D721Med (cell line): Measurements from ENCODE around the gene G6PC1.
"Not testable (repeated sequence)": the region's sequence is repeated elsewhere in the genome, so short reads cannot be mapped to it uniquely, and the experiment has no call there.

Experiments used
- DNase-seq: peaks from one replicate; pipeline ENCODE4 v3.0.0; 2011; ENCODE audit warnings: low spot score; ENCODE audit not compliant: insufficient read length
- FAIRE-seq: peaks from 2 replicates; lab custom pipeline; 2011; peaks lifted over from hg19 to GRCh38; lab: Jason Lieb, UNC
- TF ChIP-seq, protein P1 (sequence below): IDR thresholded peaks from 2 replicates; pipeline ENCODE4 v1.5.1; 2012; ENCODE audit warnings: mild to moderate bottlenecking, control low read depth; ENCODE audit not compliant: insufficient read depth; ENCODE audit errors: missing control alignments

The G6PC1 gene

DNA sequence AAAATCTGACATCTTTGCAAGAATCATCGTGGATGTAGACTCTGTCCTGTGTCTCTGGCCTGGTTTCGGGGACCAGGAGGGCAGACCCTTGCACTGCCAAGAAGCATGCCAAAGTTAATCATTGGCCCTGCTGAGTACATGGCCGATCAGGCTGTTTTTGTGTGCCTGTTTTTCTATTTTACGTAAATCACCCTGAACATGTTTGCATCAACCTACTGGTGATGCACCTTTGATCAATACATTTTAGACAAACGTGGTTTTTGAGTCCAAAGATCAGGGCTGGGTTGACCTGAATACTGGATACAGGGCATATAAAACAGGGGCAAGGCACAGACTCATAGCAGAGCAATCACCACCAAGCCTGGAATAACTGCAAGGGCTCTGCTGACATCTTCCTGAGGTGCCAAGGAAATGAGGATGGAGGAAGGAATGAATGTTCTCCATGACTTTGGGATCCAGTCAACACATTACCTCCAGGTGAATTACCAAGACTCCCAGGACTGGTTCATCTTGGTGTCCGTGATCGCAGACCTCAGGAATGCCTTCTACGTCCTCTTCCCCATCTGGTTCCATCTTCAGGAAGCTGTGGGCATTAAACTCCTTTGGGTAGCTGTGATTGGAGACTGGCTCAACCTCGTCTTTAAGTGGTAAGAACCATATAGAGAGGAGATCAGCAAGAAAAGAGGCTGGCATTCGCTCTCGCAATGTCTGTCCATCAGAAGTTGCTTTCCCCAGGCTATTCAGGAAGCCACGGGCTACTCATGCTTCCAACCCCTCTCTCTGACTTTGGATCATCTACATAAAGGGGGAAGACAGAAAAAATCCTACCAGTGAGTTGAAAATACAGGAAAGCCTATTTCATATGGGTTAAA, at the start of gene G6PC1:
Gene G6PC1, plus strand, starts transcription at position 340 of the 872 bp plus-strand sequence. Its CDS starts 78 bp downstream, at position 418.
- TF ChIP-seq, protein P1, sequence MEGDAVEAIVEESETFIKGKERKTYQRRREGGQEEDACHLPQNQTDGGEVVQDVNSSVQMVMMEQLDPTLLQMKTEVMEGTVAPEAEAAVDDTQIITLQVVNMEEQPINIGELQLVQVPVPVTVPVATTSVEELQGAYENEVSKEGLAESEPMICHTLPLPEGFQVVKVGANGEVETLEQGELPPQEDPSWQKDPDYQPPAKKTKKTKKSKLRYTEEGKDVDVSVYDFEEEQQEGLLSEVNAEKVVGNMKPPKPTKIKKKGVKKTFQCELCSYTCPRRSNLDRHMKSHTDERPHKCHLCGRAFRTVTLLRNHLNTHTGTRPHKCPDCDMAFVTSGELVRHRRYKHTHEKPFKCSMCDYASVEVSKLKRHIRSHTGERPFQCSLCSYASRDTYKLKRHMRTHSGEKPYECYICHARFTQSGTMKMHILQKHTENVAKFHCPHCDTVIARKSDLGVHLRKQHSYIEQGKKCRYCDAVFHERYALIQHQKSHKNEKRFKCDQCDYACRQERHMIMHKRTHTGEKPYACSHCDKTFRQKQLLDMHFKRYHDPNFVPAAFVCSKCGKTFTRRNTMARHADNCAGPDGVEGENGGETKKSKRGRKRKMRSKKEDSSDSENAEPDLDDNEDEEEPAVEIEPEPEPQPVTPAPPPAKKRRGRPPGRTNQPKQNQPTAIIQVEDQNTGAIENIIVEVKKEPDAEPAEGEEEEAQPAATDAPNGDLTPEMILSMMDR: no peak
- FAIRE-seq (no peak), DNase-seq (no peak)

DNA sequence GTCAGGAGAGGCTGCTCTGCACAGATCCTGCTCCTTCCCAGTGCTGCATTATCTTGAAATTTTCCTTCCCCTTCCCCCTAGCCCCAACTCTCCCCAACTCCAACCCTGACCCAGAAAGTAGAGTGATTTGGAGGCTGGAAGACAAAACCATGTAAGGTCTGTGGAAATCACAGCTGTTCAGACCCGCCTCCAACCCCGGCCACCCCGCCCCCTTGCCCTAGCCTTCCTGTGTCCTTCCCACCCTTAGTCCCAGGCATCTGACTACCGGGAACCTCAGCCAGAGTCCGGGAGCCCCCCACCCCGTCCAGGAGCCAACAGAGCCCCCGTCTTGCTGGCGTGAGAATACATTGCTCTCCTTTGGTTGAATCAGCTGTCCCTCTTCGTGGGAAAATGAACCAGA, 49.6 kb upstream of the G6PC1 start, which contains the start of gene AOC3:
Gene AOC3, plus strand, starts transcription at position 246 of the 400 bp plus-strand sequence. Its CDS starts 145 bp downstream, at position 391.
- no peak for FAIRE-seq
- TF ChIP-seq, protein P1: no peak
- DNase-seq: no peak

DNA sequence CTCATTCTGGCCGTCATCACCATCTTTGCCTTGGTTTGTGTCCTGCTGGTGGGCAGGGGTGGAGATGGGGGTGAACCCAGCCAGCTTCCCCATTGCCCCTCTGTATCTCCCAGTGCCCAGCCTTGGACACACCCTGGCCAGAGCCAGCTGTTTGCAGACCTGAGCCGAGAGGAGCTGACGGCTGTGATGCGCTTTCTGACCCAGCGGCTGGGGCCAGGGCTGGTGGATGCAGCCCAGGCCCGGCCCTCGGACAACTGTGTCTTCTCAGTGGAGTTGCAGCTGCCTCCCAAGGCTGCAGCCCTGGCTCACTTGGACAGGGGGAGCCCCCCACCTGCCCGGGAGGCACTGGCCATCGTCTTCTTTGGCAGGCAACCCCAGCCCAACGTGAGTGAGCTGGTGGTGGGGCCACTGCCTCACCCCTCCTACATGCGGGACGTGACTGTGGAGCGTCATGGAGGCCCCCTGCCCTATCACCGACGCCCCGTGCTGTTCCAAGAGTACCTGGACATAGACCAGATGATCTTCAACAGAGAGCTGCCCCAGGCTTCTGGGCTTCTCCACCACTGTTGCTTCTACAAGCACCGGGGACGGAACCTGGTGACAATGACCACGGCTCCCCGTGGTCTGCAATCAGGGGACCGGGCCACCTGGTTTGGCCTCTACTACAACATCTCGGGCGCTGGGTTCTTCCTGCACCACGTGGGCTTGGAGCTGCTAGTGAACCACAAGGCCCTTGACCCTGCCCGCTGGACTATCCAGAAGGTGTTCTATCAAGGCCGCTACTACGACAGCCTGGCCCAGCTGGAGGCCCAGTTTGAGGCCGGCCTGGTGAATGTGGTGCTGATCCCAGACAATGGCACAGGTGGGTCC, 49.0 kb upstream of the G6PC1 start:
- not testable (repeated sequence) for FAIRE-seq, DNase-seq

DNA sequence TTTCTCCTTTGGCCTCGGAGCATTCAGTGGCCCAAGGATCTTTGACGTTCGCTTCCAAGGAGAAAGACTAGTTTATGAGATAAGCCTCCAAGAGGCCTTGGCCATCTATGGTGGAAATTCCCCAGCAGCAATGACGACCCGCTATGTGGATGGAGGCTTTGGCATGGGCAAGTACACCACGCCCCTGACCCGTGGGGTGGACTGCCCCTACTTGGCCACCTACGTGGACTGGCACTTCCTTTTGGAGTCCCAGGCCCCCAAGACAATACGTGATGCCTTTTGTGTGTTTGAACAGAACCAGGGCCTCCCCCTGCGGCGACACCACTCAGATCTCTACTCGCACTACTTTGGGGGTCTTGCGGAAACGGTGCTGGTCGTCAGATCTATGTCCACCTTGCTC, 48.2 kb upstream of the G6PC1 start:
- no peak for DNase-seq
- FAIRE-seq: no peak
- TF ChIP-seq, protein P1: no peak

DNA sequence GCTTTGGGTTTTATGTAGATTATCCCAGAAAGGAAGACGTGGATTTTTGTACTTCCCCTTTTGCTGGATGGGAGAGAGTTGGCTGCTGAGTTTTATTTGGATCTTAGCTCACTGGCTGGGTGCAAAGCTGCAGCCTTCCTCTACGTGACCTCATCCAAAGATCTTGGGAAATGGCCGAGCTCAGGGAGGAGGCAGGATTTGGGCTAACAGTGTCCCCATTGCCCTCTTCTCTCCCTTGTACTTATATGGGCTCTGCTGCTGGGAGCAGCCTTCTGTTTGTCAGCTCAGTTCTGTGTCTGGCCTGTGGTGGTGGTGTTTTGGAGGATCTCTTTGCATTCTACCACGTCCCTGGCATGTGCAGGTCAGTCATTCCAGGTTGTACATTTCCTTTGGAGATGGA, 47.6 kb upstream of the G6PC1 start:
- no peak for FAIRE-seq
- TF ChIP-seq, protein P1: no peak
- no peak for DNase-seq

DNA sequence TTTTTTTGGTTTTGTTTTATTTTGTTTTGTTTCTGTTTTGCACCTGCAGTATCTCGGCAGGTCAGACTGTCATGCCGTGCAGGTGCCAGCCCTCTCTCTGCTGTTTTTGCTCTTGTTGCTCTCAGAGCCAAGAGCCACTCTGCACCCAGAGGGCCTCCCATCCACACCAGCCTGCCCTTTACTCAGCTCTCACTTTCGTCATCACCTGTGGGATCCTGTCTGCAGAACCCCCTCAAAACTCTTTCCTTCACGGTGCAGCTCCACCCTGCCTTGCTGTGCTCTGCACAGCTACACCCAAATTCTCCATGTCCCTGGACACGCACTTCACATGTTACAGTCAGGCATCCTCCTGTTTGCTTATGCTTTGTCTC, 47.0 kb upstream of the G6PC1 start:
- FAIRE-seq (no peak), DNase-seq (no peak)
- TF ChIP-seq, protein P1: no peak

DNA sequence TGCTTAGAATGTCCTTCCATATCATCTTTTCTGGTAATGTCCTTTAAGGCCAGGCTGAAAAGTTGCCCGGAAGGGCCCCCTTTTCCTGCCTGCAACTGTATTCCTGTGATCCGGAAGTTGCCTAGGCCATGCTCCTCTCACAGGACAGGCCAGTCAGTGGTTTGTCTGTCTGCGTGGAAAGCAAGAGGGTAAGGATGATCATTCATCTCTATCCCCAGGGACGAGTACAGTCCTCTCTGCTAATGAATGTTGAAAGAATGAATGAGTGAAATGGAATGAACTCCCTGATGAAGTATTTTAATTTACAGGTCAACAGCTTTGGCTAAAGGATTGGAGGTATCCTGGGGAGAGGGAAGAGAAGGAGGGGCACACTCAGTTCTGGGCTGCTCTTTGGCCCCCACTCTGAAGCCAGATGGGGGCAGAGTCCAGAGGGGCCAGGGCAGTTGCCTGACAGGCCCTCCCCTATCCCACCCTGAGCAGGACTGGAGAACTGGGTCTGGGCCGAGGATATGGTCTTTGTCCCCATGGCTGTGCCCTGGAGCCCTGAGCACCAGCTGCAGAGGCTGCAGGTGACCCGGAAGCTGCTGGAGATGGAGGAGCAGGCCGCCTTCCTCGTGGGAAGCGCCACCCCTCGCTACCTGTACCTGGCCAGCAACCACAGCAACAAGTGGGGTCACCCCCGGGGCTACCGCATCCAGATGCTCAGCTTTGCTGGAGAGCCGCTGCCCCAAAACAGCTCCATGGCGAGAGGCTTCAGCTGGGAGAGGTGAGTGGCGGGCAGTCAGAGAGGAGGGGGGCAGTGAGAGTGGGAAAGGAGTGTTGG, 46.4 kb upstream of the G6PC1 start:
- TF ChIP-seq, protein P1: no peak
- FAIRE-seq (no peak), DNase-seq (no peak)
